K562 (cell line): ENCODE measurements around the gene SCN4A. TPM values are rescaled to one million over a fixed set of nuclear protein-coding genes. Genes with fewer than 3 reads are reported as not detected.

Experiments
- ATAC-seq: fragments of 200-7000 bp; cut with Tn5 transposase; 3 replicates; pipeline ENCODE4 v1.9.1; 2020; ENCODE audit warnings: moderate library complexity
- BruUV-seq: library from RNA; stranded (reverse); fragments of 400-500 nt; replicated peaks from 2 replicates; lab custom pipeline; 2021; lab: Mats Ljungman, UMichigan
- CTCF ChIA-PET: fragments of 300-600 bp; formaldehyde crosslinking; extraction: SDS; loops from one replicate; lab custom pipeline; 2021; ENCODE audit warnings: low intra/inter-chr PET ratio; lab: Yijun Ruan, JAX
- POLR2A ChIA-PET: fragments of 300-600, 350-650 bp; sonication (Branson Sonifier 250); formaldehyde crosslinking; extraction: SDS; loops from one replicate; lab custom pipeline; 2021; ENCODE audit warnings: antibody characterized with exemption, inconsistent platforms; lab: Yijun Ruan, JAX
- DNase-seq, 4 experiments: peaks; one replicate each; pipeline versions ENCODE4 v3.0.0 to v3.0.0-alpha.2; 2011 to 2018; ENCODE audit warnings: low spot score in 3 of 4, mixed read lengths in 3 of 4; ENCODE audit errors: extremely low read depth in 1 of 4
- FAIRE-seq: peaks from 2 replicates; lab custom pipeline; 2011; peaks lifted over from hg19 to GRCh38; lab: Jason Lieb, UNC
- H2AFZ ChIP-seq: 2 replicates; pipeline ENCODE4 v1.6.0; 2011; ENCODE audit warnings: low read depth, low read length, control low read depth, inconsistent platforms
- H3K27ac ChIP-seq: fragments of 200-600 bp; 3 replicates; pipeline ENCODE4 v1.8.0; 2011; ENCODE audit warnings: low read depth, mild to moderate bottlenecking, control low read depth, inconsistent platforms, low read length, moderate library complexity, mixed read lengths; ENCODE audit errors: extremely low read depth
- H3K27me3 ChIP-seq, 2 experiments: fragments of 300-600 bp in 1 of 2; 2 replicates in 1 of 2; 3 replicates in 1 of 2; pipeline versions ENCODE4 v1.6.0 to v1.8.0; 2011; ENCODE audit warnings: inconsistent platforms in 2 of 2, low read length in 2 of 2, mild to moderate bottlenecking in 1 of 2, mixed read lengths in 1 of 2, moderate library complexity in 1 of 2; ENCODE audit not compliant: control insufficient read depth in 2 of 2, insufficient read depth in 2 of 2
- H3K36me3 ChIP-seq: fragments of 300-600 bp; 3 replicates; pipeline ENCODE4 v1.8.0; 2011; ENCODE audit warnings: mild to moderate bottlenecking, low read length, inconsistent platforms; ENCODE audit not compliant: control insufficient read depth, insufficient read depth
- H3K4me1 ChIP-seq, 2 experiments: fragments of 200-600 bp in 1 of 2; replicated peaks in 1 of 2; 2 replicates in 1 of 2; 3 replicates in 1 of 2; pipeline versions ENCODE4 v1.5.1 to v1.8.0; 2011; ENCODE audit warnings: inconsistent platforms in 2 of 2, low read length in 2 of 2, mild to moderate bottlenecking in 1 of 2, mixed read lengths in 1 of 2, moderate library complexity in 1 of 2; ENCODE audit not compliant: control insufficient read depth in 2 of 2, insufficient read depth in 2 of 2
- H3K4me2 ChIP-seq: 2 replicates; pipeline ENCODE4 v1.6.1; 2011; ENCODE audit warnings: low read length, control low read depth, inconsistent platforms, mixed read lengths; ENCODE audit not compliant: insufficient read depth
- H3K4me3 ChIP-seq: fragments of 200-600 bp; sonication (generic), shearing (Covaris generic); 2 replicates; pipeline ENCODE4 v1.5.1; 2016; ENCODE audit warnings: control low read depth, inconsistent platforms
- H3K79me2 ChIP-seq: fragments of 200-600 bp; 3 replicates; pipeline ENCODE4 v1.8.0; 2011; ENCODE audit warnings: low read length, inconsistent platforms; ENCODE audit not compliant: control insufficient read depth, insufficient read depth
- H3K9ac ChIP-seq, 2 experiments: 2 replicates each; pipeline versions ENCODE4 v1.6.0 to v1.6.1; 2011; ENCODE audit warnings: low read depth in 2 of 2, low read length in 2 of 2, control low read depth in 1 of 2, inconsistent platforms in 1 of 2, mild to moderate bottlenecking in 1 of 2, mixed read lengths in 1 of 2; ENCODE audit not compliant: insufficient read depth in 1 of 2
- H3K9me1 ChIP-seq: one replicate; pipeline ENCODE4 v1.6.0; 2011; ENCODE audit warnings: inconsistent platforms, mild to moderate bottlenecking, low read length, moderate library complexity; ENCODE audit not compliant: control insufficient read depth, insufficient read depth
- H3K9me3 ChIP-seq: replicated peaks from 2 replicates; pipeline ENCODE4 v1.5.1; 2011; ENCODE audit warnings: low read depth, low read length, inconsistent platforms; ENCODE audit not compliant: control insufficient read depth, insufficient read depth
- H4K20me1 ChIP-seq: replicated peaks from 2 replicates; pipeline ENCODE4 v1.6.1; 2011; ENCODE audit warnings: low read length, inconsistent platforms, mixed read lengths; ENCODE audit not compliant: control insufficient read depth, insufficient read depth
- EGR1 ChIP-seq: fragments of 450-650 bp; conservative IDR thresholded peaks from 2 replicates; pipeline ENCODE4 v1.6.1; 2017; ENCODE audit warnings: mild to moderate bottlenecking
- IFI16 ChIP-seq: fragments of 250-450 bp; sonication (Bioruptor Pico); IDR thresholded peaks from 2 replicates; pipeline ENCODE4 v2.1.2; 2022; ENCODE audit warnings: mild to moderate bottlenecking, inconsistent platforms
- KDM4B ChIP-seq, 2 experiments: fragments of 450-650 bp in 1 of 2; sonication (generic) in 1 of 2; IDR thresholded peaks; 2 replicates each; pipeline ENCODE4 v1.6.1; 2016 to 2017; ENCODE audit warnings: borderline replicate concordance in 2 of 2, antibody characterized with exemption in 1 of 2, low read depth in 1 of 2, mild to moderate bottlenecking in 1 of 2
- TAF1 ChIP-seq: IDR thresholded peaks from 2 replicates; pipeline ENCODE4 v1.6.1; 2011; ENCODE audit warnings: mild to moderate bottlenecking, low read length, moderate library complexity; ENCODE audit not compliant: insufficient read depth, control insufficient read depth, severe bottlenecking; ENCODE audit errors: extremely low read depth
- TCF3 ChIP-seq: sonication (generic); formaldehyde crosslinking; IDR thresholded peaks from 2 replicates; pipeline ENCODE4 v1.4.0; 2020; ENCODE audit warnings: mild to moderate bottlenecking, missing genetic modification reagents
- WGBS: fragments of 100-300 bp; shearing (Covaris generic); methylation state at CpG from one replicate; pipeline ENCODE4 v1.1.6; 2016; ENCODE audit warnings: low coverage, mixed read lengths; ENCODE audit not compliant: insufficient coverage; ENCODE audit errors: missing lambda C conversion rate; 5-methylcytosine and 5-hydroxymethylcytosine counted together
- in situ Hi-C: fragments of 300-500 bp; cut with MboI; formaldehyde crosslinking; loops from 4 replicates; pipeline ENCODE4 v1.15.0; 2018; ENCODE audit warnings: inconsistent platforms, mixed read lengths
- intact Hi-C: fragments of 100-400 bp; cut with micrococcal nuclease; formaldehyde crosslinking; loops from 2 replicates; pipeline ENCODE4 v1.14.2; 2022
- polyA plus RNA-seq, 8 experiments: library from polyadenylated mRNA; depleted of rRNA in 4 of 8; stranded (reverse) in 5 of 8; unstranded in 3 of 8; fragments of >200 nt; fragmentation: Nextera tagmentation in 2 of 8; fragmentation: Illumina TruSeq in 1 of 8; extraction: Ambion mirVana in 2 of 8; extraction: Trizol in 1 of 8; gene quantifications; 2 replicates each; pipeline versions ENCODE4 v1.2.1 to v1.2.3, GENCODE V29; 2011 to 2014; ENCODE audit warnings: inconsistent platforms in 1 of 8, missing spikeins in 1 of 8
- total RNA-seq, 7 experiments: library from RNA; depleted of rRNA in 6 of 7; stranded (reverse); fragments of >200 nt in 6 of 7; fragmentation: Illumina TruSeq in 2 of 7; extraction: Trizol in 2 of 7; gene quantifications; 2 replicates each; pipeline versions ENCODE4 v1.2.1 to v1.2.3, GENCODE V29; 2011 to 2021; ENCODE audit warnings: low replicate concordance in 1 of 7

SCN4A gene
- total and polyA plus RNA-seq, 9 of the 15 experiments (the other 6 are each of a cell fraction or from before 2014, with no cell fraction given): 0.29 to 2.6 (median 1.4) TPM

GRCh38 chr17:63989622-63990345 is 17.1 kb upstream of the SCN4A start:
- DNase-seq (no peak), FAIRE-seq (no peak), ATAC-seq (no peak)
- CTCF ChIA-PET: interaction anchor here (0.8 to 1.0 kb wide), 2 partner anchors 70 to 71 kb away, joined by 3 read pairs; partner anchors contain the start of gene GH1
- Histone ChIP-seq H3K9me1 (no peaks in the 10 kb centered on the region), H3K4me3 (no peak overlapping the region), H3K36me3 (no peaks in the 10 kb centered on the region), H3K4me2 (no peak overlapping the region), H3K9ac (peak overlapping the region in 1 of 2 experiments; percentile 79; a peak in 1 of 4 replicates), H3K27me3 (peaks cover 12 to 28% of the 10 kb centered on the region in 2 experiments; a peak in 4 of 5 replicates), H3K4me1 (peaks cover 7 to 34% of the 10 kb centered on the region in 2 experiments), H4K20me1 (no peaks in the 10 kb centered on the region), H3K27ac (no peak overlapping the region), H3K9me3 (no peaks in the 10 kb centered on the region), H3K79me2 (no peaks in the 10 kb centered on the region), H2AFZ (no peak overlapping the region)
- 48% methylated on average over 21 of the region's 21 CpGs for WGBS
- no TSS peak for BruUV-seq
- POLR2A ChIA-PET: interaction anchor here (0.7 to 1.6 kb wide), 6 partner anchors 10 to 156 kb away, joined by 3 to 6 read pairs (median 5); no protein-coding TSS in a partner anchor
- intact Hi-C loops: loop anchor here (2.0 to 5.0 kb wide), 3 partner anchors 38 to 71 kb away; partner anchors contain the start of gene GH1
- in situ Hi-C loops: no loop called here
- no peak for TF ChIP-seq TAF1
- peak; percentile 59 for TF ChIP-seq EGR1
- no peak for TF ChIP-seq IFI16 (CRISPR knock-in tag)
- TF ChIP-seq TCF3 (CRISPR knock-in tag): no peak
- TF ChIP-seq KDM4B (IDR thresholded peaks at IDR 0.05; ENCODE audit: borderline replicate concordance in 2 of 2, low read depth in 1 of 2): 0 out of 4 replicates have a peak, but pooled peaks of 1 of the 2 experiments have one; percentile 6
